ENCODE data around the gene CLDN10. TPM values are rescaled to one million over a fixed set of nuclear protein-coding genes. Genes with fewer than 3 reads are reported as not detected.

CLDN10 gene
- total RNA-seq, 2 experiments from 2014 or later: not detected

Other genes starting within 250 kb of the CLDN10 start
- under 1 TPM; 0.13 to 0.42 TPM for gene DZIP1, start 92.0 kb downstream of the CLDN10 start, total RNA-seq
- gene DNAJC3, start 124.4 kb downstream of the CLDN10 start, total RNA-seq: 10 to 100 TPM; 21.5 to 22.4 TPM

Data from activated CD8-positive, alpha-beta memory T cell treated with anti-CD3 and anti-CD28 coated beads for 36 hours (primary cell).